WTC11 (cell line): ENCODE data around the gene STARD13. TPM values are rescaled to one million over a fixed set of nuclear protein-coding genes. Genes with fewer than 3 reads are reported as not detected.

Experiments used
- ATAC-seq: fragments of 200-7000 bp; cut with Tn5 transposase; 2 replicates; pipeline ENCODE4 v1.10.0; 2021; ENCODE audit warnings: mild to moderate bottlenecking, moderate library complexity
- CTCF ChIA-PET: fragments of 300-600 bp; sonication (Branson Sonifier 250); formaldehyde crosslinking; loops from one replicate; lab custom pipeline; 2021; ENCODE audit warnings: antibody characterized with exemption; lab: Charles Lee
- POLR2A ChIA-PET: fragments of 350-600 bp; sonication (Branson Sonifier 250); formaldehyde crosslinking; loops from one replicate; lab custom pipeline; 2021; ENCODE audit warnings: antibody characterized with exemption; lab: Charles Lee
- DNase-seq: peaks from one replicate; pipeline ENCODE4 v3.0.0; 2021; ENCODE audit warnings: low spot score
- H3K27ac Mint-ChIP-seq: 2 replicates; pipeline ENCODE4 v1.8.0; 2021; ENCODE audit warnings: mixed read lengths
- H3K27me3 Mint-ChIP-seq: 2 replicates; pipeline ENCODE4 v1.8.0; 2021; ENCODE audit warnings: low read depth, mild to moderate bottlenecking, moderate library complexity, mixed read lengths
- H3K36me3 Mint-ChIP-seq: 2 replicates; pipeline ENCODE4 v1.8.0; 2021; ENCODE audit warnings: mixed read lengths
- H3K4me1 Mint-ChIP-seq: 2 replicates; pipeline ENCODE4 v1.8.0; 2022; ENCODE audit warnings: mixed read lengths
- H3K4me3 Mint-ChIP-seq: 2 replicates; pipeline ENCODE4 v1.8.0; 2021; ENCODE audit warnings: mild to moderate bottlenecking, moderate library complexity, mixed read lengths
- H3K9me3 Mint-ChIP-seq: 2 replicates; pipeline ENCODE4 v1.8.0; 2021; ENCODE audit warnings: mixed read lengths
- ARID4B ChIP-seq: sonication (generic); formaldehyde crosslinking; IDR thresholded peaks from 2 replicates; pipeline ENCODE4 v1.8.0; 2023; ENCODE audit warnings: missing genetic modification reagents, mild to moderate bottlenecking, borderline replicate concordance
- ATF6 ChIP-seq: sonication (generic); formaldehyde crosslinking; IDR thresholded peaks from 2 replicates; pipeline ENCODE4 v1.8.1; 2023; ENCODE audit warnings: mild to moderate bottlenecking, missing genetic modification reagents
- CREB1 ChIP-seq: sonication (generic); formaldehyde crosslinking; IDR thresholded peaks from 2 replicates; pipeline ENCODE4 v1.8.0; 2023; ENCODE audit warnings: mild to moderate bottlenecking, missing genetic modification reagents
- CREM ChIP-seq: sonication (generic); formaldehyde crosslinking; IDR thresholded peaks from 2 replicates; pipeline ENCODE4 v1.8.1; 2022; ENCODE audit warnings: mild to moderate bottlenecking, missing genetic modification reagents, moderate library complexity
- EMX1 ChIP-seq: fragments of 250-450 bp; sonication (Bioruptor Pico); IDR thresholded peaks from 2 replicates; pipeline ENCODE4 v1.8.0; 2021; ENCODE audit warnings: mild to moderate bottlenecking
- ESRRA ChIP-seq: sonication (generic); formaldehyde crosslinking; IDR thresholded peaks from 2 replicates; pipeline ENCODE4 v1.8.1; 2022; ENCODE audit warnings: mild to moderate bottlenecking, missing genetic modification reagents, borderline replicate concordance
- KAT7 ChIP-seq: sonication (generic); formaldehyde crosslinking; IDR thresholded peaks from 2 replicates; pipeline ENCODE4 v1.8.1; 2023; ENCODE audit warnings: missing genetic modification reagents, mild to moderate bottlenecking, borderline replicate concordance
- MYBL2 ChIP-seq: sonication (generic); formaldehyde crosslinking; IDR thresholded peaks from 2 replicates; pipeline ENCODE4 v1.8.1; 2023; ENCODE audit warnings: mild to moderate bottlenecking, moderate library complexity, missing genetic modification reagents
- NFYB ChIP-seq: sonication (generic); formaldehyde crosslinking; conservative IDR thresholded peaks from 2 replicates; pipeline ENCODE4 v1.8.0; 2022; ENCODE audit warnings: low read depth, missing genetic modification reagents
- OVOL2 ChIP-seq: fragments of 250-450 bp; sonication (Bioruptor Pico); IDR thresholded peaks from 2 replicates; pipeline ENCODE4 v1.9.0; 2021; ENCODE audit warnings: mild to moderate bottlenecking, borderline replicate concordance
- PREB ChIP-seq: sonication (generic); formaldehyde crosslinking; IDR thresholded peaks from 2 replicates; pipeline ENCODE4 v1.8.1; 2022; ENCODE audit warnings: mild to moderate bottlenecking, missing genetic modification reagents, moderate library complexity, borderline replicate concordance
- PRRX2 ChIP-seq: fragments of 250-450 bp; sonication (Bioruptor Pico); IDR thresholded peaks from 2 replicates; pipeline ENCODE4 v1.8.0; 2021; ENCODE audit warnings: mild to moderate bottlenecking
- SP1 ChIP-seq: sonication (generic); formaldehyde crosslinking; conservative IDR thresholded peaks from 2 replicates; pipeline ENCODE4 v1.8.1; 2022; ENCODE audit warnings: missing genetic modification reagents
- ZNF416 ChIP-seq: fragments of 250-450 bp; sonication (Bioruptor Pico); IDR thresholded peaks from 2 replicates; pipeline ENCODE4 v1.9.0; 2021; ENCODE audit warnings: mild to moderate bottlenecking, inconsistent platforms
- ZNF671 ChIP-seq: fragments of 250-450 bp; sonication (Bioruptor Pico); IDR thresholded peaks from 2 replicates; pipeline ENCODE4 v1.8.0; 2021; ENCODE audit warnings: mild to moderate bottlenecking
- total RNA-seq: library from RNA; stranded (reverse); gene quantifications from 3 replicates; pipeline ENCODE4 v1.2.3, GENCODE V29; 2021
- TF ChIP-seq, protein P1 (sequence below): fragments of 250-450 bp; sonication (Bioruptor Pico); IDR thresholded peaks from 2 replicates; pipeline ENCODE4 v1.9.0; 2021; ENCODE audit warnings: mild to moderate bottlenecking
- TF ChIP-seq, protein P2 (sequence below): sonication (generic); formaldehyde crosslinking; conservative IDR thresholded peaks from 2 replicates; pipeline ENCODE4 v1.8.1; 2022; ENCODE audit warnings: mild to moderate bottlenecking, missing genetic modification reagents

Gene STARD13
- total RNA-seq, 1 experiment from 2014 or later: 4.4 TPM

DNA sequence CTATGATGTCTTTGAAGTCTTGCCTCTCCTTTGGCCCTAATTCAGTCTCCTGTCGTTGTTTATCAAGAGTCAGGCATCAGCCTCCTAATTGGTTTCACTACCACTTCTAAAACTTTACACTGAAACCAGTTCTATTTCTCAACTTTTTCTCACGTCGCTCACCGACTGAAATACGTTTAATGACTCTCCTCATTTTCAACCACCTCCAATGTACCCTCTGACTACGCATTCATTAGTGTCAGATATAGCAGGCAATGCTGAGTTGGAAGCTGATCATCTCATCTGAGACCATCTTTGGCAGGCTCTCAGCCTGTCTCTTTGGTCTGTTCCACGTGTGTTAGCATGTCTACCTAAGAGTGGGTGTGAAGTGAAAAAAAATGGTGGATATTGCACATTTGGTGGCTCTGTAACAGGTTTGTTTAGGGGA, 141.2 kb downstream of the STARD13 start (continued):
- TF ChIP-seq, protein P1, sequence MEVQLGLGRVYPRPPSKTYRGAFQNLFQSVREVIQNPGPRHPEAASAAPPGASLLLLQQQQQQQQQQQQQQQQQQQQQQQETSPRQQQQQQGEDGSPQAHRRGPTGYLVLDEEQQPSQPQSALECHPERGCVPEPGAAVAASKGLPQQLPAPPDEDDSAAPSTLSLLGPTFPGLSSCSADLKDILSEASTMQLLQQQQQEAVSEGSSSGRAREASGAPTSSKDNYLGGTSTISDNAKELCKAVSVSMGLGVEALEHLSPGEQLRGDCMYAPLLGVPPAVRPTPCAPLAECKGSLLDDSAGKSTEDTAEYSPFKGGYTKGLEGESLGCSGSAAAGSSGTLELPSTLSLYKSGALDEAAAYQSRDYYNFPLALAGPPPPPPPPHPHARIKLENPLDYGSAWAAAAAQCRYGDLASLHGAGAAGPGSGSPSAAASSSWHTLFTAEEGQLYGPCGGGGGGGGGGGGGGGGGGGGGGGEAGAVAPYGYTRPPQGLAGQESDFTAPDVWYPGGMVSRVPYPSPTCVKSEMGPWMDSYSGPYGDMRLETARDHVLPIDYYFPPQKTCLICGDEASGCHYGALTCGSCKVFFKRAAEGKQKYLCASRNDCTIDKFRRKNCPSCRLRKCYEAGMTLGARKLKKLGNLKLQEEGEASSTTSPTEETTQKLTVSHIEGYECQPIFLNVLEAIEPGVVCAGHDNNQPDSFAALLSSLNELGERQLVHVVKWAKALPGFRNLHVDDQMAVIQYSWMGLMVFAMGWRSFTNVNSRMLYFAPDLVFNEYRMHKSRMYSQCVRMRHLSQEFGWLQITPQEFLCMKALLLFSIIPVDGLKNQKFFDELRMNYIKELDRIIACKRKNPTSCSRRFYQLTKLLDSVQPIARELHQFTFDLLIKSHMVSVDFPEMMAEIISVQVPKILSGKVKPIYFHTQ (CRISPR knock-in tag): no peak
- no peak for TF ChIP-seq MYBL2 (CRISPR knock-in tag)
- TF ChIP-seq ARID4B (CRISPR knock-in tag): no peak
- TF ChIP-seq CREB1: no peak
- no peak for TF ChIP-seq ZNF416 (CRISPR knock-in tag)
- TF ChIP-seq EMX1 (CRISPR knock-in tag): no peak
- no peak for TF ChIP-seq NFYB (CRISPR knock-in tag)

DNA sequence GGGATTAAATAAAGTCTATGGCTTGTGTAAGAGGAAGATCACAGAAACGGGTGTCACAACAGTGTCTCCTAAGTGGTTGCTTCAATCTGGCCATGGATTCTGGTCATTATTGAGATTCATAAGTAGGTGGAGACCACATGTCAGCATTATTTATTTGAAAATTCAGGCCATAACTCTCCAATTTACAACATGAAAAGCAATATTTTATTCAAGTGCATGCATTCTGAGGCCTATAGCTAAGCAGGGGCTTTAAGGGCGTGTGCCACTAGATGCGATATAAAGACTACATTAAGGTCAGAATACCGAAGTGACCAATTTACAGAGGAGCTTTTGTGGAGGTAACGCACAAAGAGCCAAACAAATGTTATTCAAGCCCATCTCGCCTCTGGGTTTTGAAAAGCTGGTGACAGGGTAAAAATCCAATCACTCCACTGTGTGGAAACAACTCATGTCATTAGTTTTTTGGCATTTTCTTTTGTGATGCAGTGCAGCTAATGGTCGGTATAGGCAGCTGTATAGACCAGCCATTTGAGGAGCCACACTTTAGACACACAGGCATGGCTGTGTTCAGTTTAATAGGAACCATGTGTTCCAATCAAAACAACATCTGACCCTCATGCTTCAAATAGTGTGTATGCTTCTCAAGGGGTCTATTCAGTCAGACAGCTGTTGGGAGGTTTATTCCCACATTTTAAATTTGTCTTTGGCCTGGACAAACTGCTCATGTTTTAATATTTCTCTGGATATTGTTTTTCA, 145.6 kb downstream of the STARD13 start:
- ChIA-PET CTCF (no interaction called here), POLR2A (no interaction called here)
- Mint-ChIP-seq H3K9me3 (peaks cover 31% of the 10 kb centered on the region), H3K36me3 (peaks cover 18% of the 10 kb centered on the region), H3K27me3 (no peaks in the 10 kb centered on the region), H3K27ac (no peak overlapping the region), H3K4me3 (no peak overlapping the region), H3K4me1 (no peaks in the 10 kb centered on the region)
- no peak for TF ChIP-seq ZNF671 (CRISPR knock-in tag)
- ATAC-seq (no peak), DNase-seq (no peak)

- CTCF ChIA-PET: no interaction called here
- Mint-ChIP-seq H3K4me1 (no peaks in the 10 kb centered on the region), H3K27ac (no peak overlapping the region), H3K4me3 (no peak overlapping the region), H3K9me3 (peaks cover 27% of the 10 kb centered on the region), H3K36me3 (peaks cover 15% of the 10 kb centered on the region), H3K27me3 (no peaks in the 10 kb centered on the region)
- no peak for TF ChIP-seq PREB (CRISPR knock-in tag)
- POLR2A ChIA-PET: no interaction called here
- DNase-seq (no peak), ATAC-seq (no peak)
These were observed 146.4 kb downstream of the STARD13 start for GRCh38 chr13:33139184-33139583.

GRCh38 chr13:33138441-33138840, 147.1 kb downstream of the STARD13 start:
- ChIA-PET CTCF (interaction anchor here (0.9 kb wide), 1 partner anchor 45 kb away, joined by 3 read pairs; no protein-coding TSS in a partner anchor), POLR2A (no interaction called here)
- ATAC-seq (no peak), DNase-seq (no peak)
- Mint-ChIP-seq H3K9me3 (peaks cover 21% of the 10 kb centered on the region), H3K4me3 (no peak overlapping the region), H3K27ac (no peak overlapping the region), H3K36me3 (peaks cover 10% of the 10 kb centered on the region), H3K27me3 (no peaks in the 10 kb centered on the region), H3K4me1 (no peaks in the 10 kb centered on the region)
- TF ChIP-seq OVOL2 (no peak), SP1 (CRISPR knock-in tag) (no peak), ATF6 (CRISPR knock-in tag) (no peak), CREM (CRISPR knock-in tag) (no peak), PRRX2 (CRISPR knock-in tag) (no peak), ESRRA (CRISPR knock-in tag) (no peak), KAT7 (CRISPR knock-in tag) (no peak)
- TF ChIP-seq, protein P2, sequence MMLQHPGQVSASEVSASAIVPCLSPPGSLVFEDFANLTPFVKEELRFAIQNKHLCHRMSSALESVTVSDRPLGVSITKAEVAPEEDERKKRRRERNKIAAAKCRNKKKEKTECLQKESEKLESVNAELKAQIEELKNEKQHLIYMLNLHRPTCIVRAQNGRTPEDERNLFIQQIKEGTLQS (CRISPR knock-in tag): no peak
